H1 (cell line): ENCODE data around the gene NEK2. TPM values are rescaled to one million over a fixed set of nuclear protein-coding genes. Genes with fewer than 3 reads are reported as not detected.

ENCODE experiments used
- CTCF ChIA-PET: fragments of 300-600 bp; sonication (Branson Sonifier 250); formaldehyde crosslinking; loops from one replicate; lab custom pipeline; 2021; ENCODE audit not compliant: partially characterized antibody; lab: Charles Lee
- POLR2A ChIA-PET: fragments of 300-600 bp; sonication (Branson Sonifier 250); formaldehyde crosslinking; loops from one replicate; lab custom pipeline; 2021; ENCODE audit warnings: inconsistent platforms; ENCODE audit not compliant: partially characterized antibody; lab: Charles Lee
- DNase-seq, 2 experiments: peaks; one replicate each; pipeline versions ENCODE4 v3.0.0 to v3.0.0-alpha.2; 2010 to 2022; ENCODE audit warnings: low spot score in 2 of 2, low read depth in 1 of 2, mixed read lengths in 1 of 2
- FAIRE-seq: peaks from 2 replicates; lab custom pipeline; 2011; peaks lifted over from hg19 to GRCh38; lab: Jason Lieb, UNC
- H2AFZ ChIP-seq: 2 replicates; pipeline ENCODE4 v1.8.1; 2012; ENCODE audit warnings: low read length, inconsistent platforms
- H2AK5ac ChIP-seq: 2 replicates; pipeline ENCODE4 v1.6.1; 2013; ENCODE audit warnings: low read depth, low read length
- H2BK120ac ChIP-seq: replicated peaks from 2 replicates; pipeline ENCODE3; 2013; ENCODE audit warnings: low read depth, low read length, inconsistent platforms
- H2BK12ac ChIP-seq: 2 replicates; pipeline ENCODE4 v1.6.1; 2013; ENCODE audit warnings: low read depth, low read length
- H2BK15ac ChIP-seq: 2 replicates; pipeline ENCODE4 v1.6.1; 2013; ENCODE audit warnings: low read length
- H2BK20ac ChIP-seq: 2 replicates; pipeline ENCODE4 v1.6.1; 2013; ENCODE audit warnings: low read length
- H2BK5ac ChIP-seq: 2 replicates; pipeline ENCODE4 v1.6.1; 2013; ENCODE audit warnings: low read depth, low read length
- H3K14ac ChIP-seq: 2 replicates; pipeline ENCODE4 v1.6.1; 2013; ENCODE audit warnings: inconsistent platforms; ENCODE audit not compliant: insufficient read length
- H3K18ac ChIP-seq: 2 replicates; pipeline ENCODE4 v1.6.1; 2013; ENCODE audit warnings: low read length; ENCODE audit errors: extremely low read depth
- H3K23ac ChIP-seq: 2 replicates; pipeline ENCODE4 v1.6.1; 2013; ENCODE audit warnings: inconsistent platforms; ENCODE audit not compliant: insufficient read length
- H3K23me2 ChIP-seq: 2 replicates; pipeline ENCODE4 v1.6.1; 2013; ENCODE audit warnings: low read depth, low read length
- H3K27ac ChIP-seq: 2 replicates; pipeline ENCODE4 v1.6.1; 2011; ENCODE audit warnings: low read depth, low read length, inconsistent platforms
- H3K27me3 ChIP-seq, 4 experiments: replicated peaks in 1 of 4; 1 replicate in 1 of 4; 2 replicates in 3 of 4; pipeline versions ENCODE4 v1.6.1 to v1.8.1; 2011 to 2013; ENCODE audit warnings: low read length in 3 of 4, mild to moderate bottlenecking in 3 of 4, inconsistent platforms in 2 of 4, mixed read lengths in 2 of 4, moderate library complexity in 1 of 4; ENCODE audit not compliant: control insufficient read depth in 3 of 4, insufficient read depth in 3 of 4; ENCODE audit errors: extremely low read depth in 1 of 4
- H3K36me3 ChIP-seq, 4 experiments: 2 replicates each; pipeline versions ENCODE4 v1.6.1 to v1.8.1; 2011 to 2013; ENCODE audit warnings: mild to moderate bottlenecking in 4 of 4, low read length in 3 of 4, moderate library complexity in 2 of 4, control low read depth in 1 of 4, inconsistent platforms in 1 of 4; ENCODE audit not compliant: insufficient read depth in 4 of 4, control insufficient read depth in 2 of 4
- H3K4ac ChIP-seq: replicated peaks from 2 replicates; pipeline ENCODE3; 2013; ENCODE audit warnings: low read length, low read depth, mixed read lengths, inconsistent platforms; ENCODE audit not compliant: insufficient read length
- H3K4me1 ChIP-seq, 4 experiments: replicated peaks in 1 of 4; 1 replicate in 1 of 4; 2 replicates in 3 of 4; pipeline versions ENCODE4 v1.6.1 to v1.8.1; 2011 to 2013; ENCODE audit warnings: low read length in 3 of 4, inconsistent platforms in 2 of 4, mixed read lengths in 1 of 4; ENCODE audit not compliant: insufficient read depth in 4 of 4, control insufficient read depth in 3 of 4
- H3K4me2 ChIP-seq, 2 experiments: 2 replicates each; pipeline versions ENCODE4 v1.6.1 to v1.8.1; 2011 to 2013; ENCODE audit warnings: low read depth in 2 of 2, low read length in 2 of 2, control low read depth in 1 of 2, inconsistent platforms in 1 of 2, mild to moderate bottlenecking in 1 of 2; ENCODE audit not compliant: insufficient read depth in 1 of 2
- H3K4me3 ChIP-seq, 4 experiments: fragments of 200-600, 300-600 bp in 1 of 4; sonication (generic), shearing (Covaris generic), sonication (Bioruptor Twin) in 1 of 4; 2 replicates each; pipeline versions ENCODE4 v1.5.1 to v1.8.1; 2011 to 2016; ENCODE audit warnings: low read length in 4 of 4, low read depth in 3 of 4, control low read depth in 2 of 4, inconsistent platforms in 2 of 4, mild to moderate bottlenecking in 2 of 4, mixed read lengths in 1 of 4, moderate library complexity in 1 of 4; ENCODE audit not compliant: insufficient read depth in 2 of 4; ENCODE audit errors: extremely low read depth in 1 of 4
- H3K56ac ChIP-seq: replicated peaks from 2 replicates; pipeline ENCODE3; 2013; ENCODE audit warnings: low read depth, mild to moderate bottlenecking, mixed read lengths, low read length, inconsistent platforms; ENCODE audit not compliant: insufficient read length
- H3K79me1 ChIP-seq: 2 replicates; pipeline ENCODE4 v1.6.1; 2013; ENCODE audit warnings: low read depth, low read length, control low read depth
- H3K79me2 ChIP-seq, 2 experiments: 2 replicates each; pipeline versions ENCODE4 v1.6.1 to v1.8.1; 2012 to 2013; ENCODE audit warnings: low read length in 2 of 2, mild to moderate bottlenecking in 2 of 2, inconsistent platforms in 1 of 2; ENCODE audit not compliant: insufficient read depth in 2 of 2, control insufficient read depth in 1 of 2
- H3K9ac ChIP-seq, 4 experiments: replicated peaks in 1 of 4; 1 replicate in 1 of 4; 2 replicates in 3 of 4; pipeline versions ENCODE4 v1.6.1 to v1.8.1; 2011 to 2013; ENCODE audit warnings: low read depth in 3 of 4, low read length in 3 of 4, control low read depth in 2 of 4, mild to moderate bottlenecking in 2 of 4, moderate library complexity in 2 of 4, inconsistent platforms in 1 of 4; ENCODE audit errors: extremely low read depth in 1 of 4
- H3K9me3 ChIP-seq, 2 experiments: 2 replicates each; pipeline versions ENCODE4 v1.6.1 to v1.8.1; 2012 to 2013; ENCODE audit warnings: mild to moderate bottlenecking in 2 of 2, moderate library complexity in 2 of 2, control low read depth in 1 of 2, inconsistent platforms in 1 of 2, low read depth in 1 of 2, low read length in 1 of 2, mixed read lengths in 1 of 2; ENCODE audit not compliant: insufficient read depth in 2 of 2
- H4K20me1 ChIP-seq, 2 experiments: replicated peaks in 1 of 2; 2 replicates each; pipeline versions ENCODE3 to v1.8.1; 2011 to 2013; ENCODE audit warnings: inconsistent platforms in 2 of 2, low read length in 2 of 2, mild to moderate bottlenecking in 1 of 2; ENCODE audit not compliant: insufficient read depth in 2 of 2, control insufficient read depth in 1 of 2
- H4K5ac ChIP-seq: 2 replicates; pipeline ENCODE4 v1.6.1; 2013; ENCODE audit warnings: low read length, low read depth, mixed read lengths, inconsistent platforms; ENCODE audit not compliant: insufficient read length
- H4K8ac ChIP-seq: 2 replicates; pipeline ENCODE4 v1.8.0; 2013; ENCODE audit warnings: mild to moderate bottlenecking, moderate library complexity, low read length, inconsistent platforms; ENCODE audit not compliant: insufficient read depth; ENCODE audit errors: extremely low read depth
- H4K91ac ChIP-seq: replicated peaks from 2 replicates; pipeline ENCODE3; 2013; ENCODE audit warnings: low read length, mixed read lengths, inconsistent platforms; ENCODE audit not compliant: insufficient read length
- CEBPB ChIP-seq: IDR thresholded peaks from 2 replicates; pipeline ENCODE4 v1.6.1; 2012; ENCODE audit warnings: low read depth, low read length
- CHD1 ChIP-seq: IDR thresholded peaks from 2 replicates; pipeline ENCODE4 v1.6.1; 2012; ENCODE audit warnings: low read depth, low read length, improper control_type of control experiment
- TEAD4 ChIP-seq: IDR thresholded peaks from 2 replicates; pipeline ENCODE4 v1.6.1; 2012; ENCODE audit warnings: low read depth, low read length, inconsistent platforms, mixed read lengths
- WGBS, 2 experiments: shearing (Covaris generic) in 1 of 2; methylation state at CpG; one replicate each; pipeline versions ENCODE4 v1.1.6 to v1.1.7; 2013 to 2015; ENCODE audit warnings: low lambda C conversion rate in 2 of 2, mixed read lengths in 2 of 2, inconsistent platforms in 1 of 2, low coverage in 1 of 2, missing lambda C conversion rate in 1 of 2; ENCODE audit not compliant: insufficient replicate concordance in 2 of 2, insufficient coverage in 1 of 2, insufficient read length in 1 of 2; ENCODE audit errors: extremely low coverage in 1 of 2, missing lambda C conversion rate in 1 of 2; 5-methylcytosine and 5-hydroxymethylcytosine counted together
- polyA plus RNA-seq, 7 experiments: library from polyadenylated mRNA; depleted of rRNA in 3 of 7; stranded (reverse) in 5 of 7; unstranded in 2 of 7; fragments of >200 nt in 5 of 7; fragments of 200-250 nt in 2 of 7; gene quantifications; 1 replicate in 5 of 7; 2 replicates in 1 of 7; 4 replicates in 1 of 7; pipeline versions ENCODE4 v1.2.1 to v1.2.3, GENCODE V29; 2011 to 2013; ENCODE audit warnings: missing spikeins in 2 of 7, mixed read lengths in 2 of 7
- total RNA-seq: library from RNA; stranded (reverse); fragmentation: NEBNext Ultra II Directional; extraction: Animal tissue kit (Norgen Biotek cat#: 25700); gene quantifications from 2 replicates; pipeline ENCODE4 v1.2.1, GENCODE V29; 2021

NEK2 gene
- total and polyA plus RNA-seq, 2 of the 8 experiments (the other 6 are each of a cell fraction or from before 2014, with no cell fraction given): 8.4 to 22.9 TPM

- no peaks in the 10 kb centered on the region for H3K79me1 ChIP-seq
- H4K8ac ChIP-seq: no peak overlapping the region; the same call in 1 of the 2 replicates
- H3K23me2 ChIP-seq: no peaks in the 10 kb centered on the region
- H2BK5ac ChIP-seq: no peak overlapping the region; the same call in 1 of the 2 replicates
- H3K27me3 ChIP-seq: no peaks in the 10 kb centered on the region
- no peak overlapping the region for H3K56ac ChIP-seq
- no peak overlapping the region for H3K14ac ChIP-seq
- CTCF ChIA-PET: interaction anchor here (0.7 to 10.4 kb wide), 18 partner anchors 13 to 519 kb away, joined by 3 to 154 read pairs (median 5); partner anchors contain the start of genes KCNH1 and SLC30A1
- no peak overlapping the region for H4K91ac ChIP-seq
- H3K4me2 ChIP-seq: no peak overlapping the region
- peak; percentile 78 for TF ChIP-seq CEBPB
- TF ChIP-seq CHD1: no peak
- peak; percentile 33; the same call in 1 of the 2 replicates for TF ChIP-seq TEAD4
- TF ChIP-seq, all 59 proteins: peak for 2
- DNase-seq (no peak), FAIRE-seq (no peak)
- POLR2A ChIA-PET: no interaction called here
- Histone ChIP-seq H3K18ac (no peak overlapping the region), H3K4me1 (peaks cover 0 to 4% (median 0%) of the 10 kb centered on the region in 4 experiments; a peak in 3 of 7 replicates), H2BK15ac (no peak overlapping the region), H3K23ac (no peak overlapping the region), H2AFZ (no peak overlapping the region), H3K27ac (no peak overlapping the region), H3K36me3 (no peaks in the 10 kb centered on the region), H3K9me3 (no peaks in the 10 kb centered on the region), H3K79me2 (no peaks in the 10 kb centered on the region), H2BK12ac (no peak overlapping the region), H3K9ac (no peak overlapping the region), H2BK120ac (no peak overlapping the region), H2AK5ac (no peak overlapping the region), H4K20me1 (no peaks in the 10 kb centered on the region), H4K5ac (no peak overlapping the region), H2BK20ac (no peak overlapping the region), H3K4me3 (no peak overlapping the region), H3K4ac (no peak overlapping the region)
- WGBS, 2 experiments: 90% methylated on average over 4 of the region's 4 CpGs; no CpG with 5 or more reads in 1 of the 2 experiments
These were observed 22.1 kb downstream of the NEK2 start for GRCh38 chr1:211653293-211653692.
